Embryonic facial prominence (tissue), 1 donor: ENCODE data around the gene C19orf12.

Experiments used
- DNase-seq: peaks from one replicate; pipeline ENCODE4 v3.0.0-alpha.2; 2016; ENCODE audit errors: extremely low spot score

C19orf12 gene

DNA sequence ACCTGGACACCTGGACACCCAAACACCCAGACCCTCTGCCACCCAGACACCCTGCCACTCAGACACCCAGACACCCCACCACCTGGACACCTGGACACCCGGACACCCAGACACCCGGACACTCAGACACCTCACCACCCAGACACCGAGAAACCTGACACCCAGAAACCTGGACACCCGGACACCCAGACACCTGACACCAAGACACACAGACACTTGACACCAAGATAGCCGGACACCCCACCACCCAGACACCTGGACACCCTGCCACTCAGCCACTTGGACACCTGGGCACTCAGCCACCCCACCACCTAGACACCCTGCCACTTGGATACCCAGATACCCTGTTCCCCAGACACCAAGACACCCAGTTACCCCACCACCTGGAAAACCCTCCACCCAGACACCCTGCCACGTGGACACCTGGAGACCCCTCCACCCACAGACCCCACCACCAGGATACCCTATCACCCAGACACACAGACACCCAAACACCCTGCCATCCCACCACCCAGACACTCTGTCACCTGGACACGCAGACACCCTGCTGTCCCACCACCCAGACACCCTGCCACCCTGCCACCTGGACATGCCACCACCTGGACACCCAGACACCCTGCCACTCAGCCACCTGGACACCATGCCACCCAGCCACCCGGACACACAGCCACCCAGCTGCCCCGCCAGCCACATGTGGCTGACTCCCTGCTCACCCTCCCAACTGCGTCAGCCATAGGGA lies 17.4 kb downstream of the C19orf12 start:
- no peak for DNase-seq

DNA sequence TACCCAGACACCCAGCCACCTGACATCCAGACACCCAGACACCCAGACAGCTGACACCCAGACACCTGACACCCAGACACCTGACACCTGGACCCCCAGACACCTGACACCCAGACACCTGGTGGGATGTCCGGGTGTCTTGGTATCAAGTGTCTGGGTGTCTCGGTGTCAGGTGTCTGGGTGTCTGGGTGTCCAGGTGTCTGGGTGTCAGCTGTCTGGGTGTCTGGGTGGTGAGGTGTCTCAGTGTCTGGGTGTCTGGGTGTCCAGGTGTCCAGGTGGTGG lies 18.6 kb downstream of the C19orf12 start:
- no peak for DNase-seq

DNA sequence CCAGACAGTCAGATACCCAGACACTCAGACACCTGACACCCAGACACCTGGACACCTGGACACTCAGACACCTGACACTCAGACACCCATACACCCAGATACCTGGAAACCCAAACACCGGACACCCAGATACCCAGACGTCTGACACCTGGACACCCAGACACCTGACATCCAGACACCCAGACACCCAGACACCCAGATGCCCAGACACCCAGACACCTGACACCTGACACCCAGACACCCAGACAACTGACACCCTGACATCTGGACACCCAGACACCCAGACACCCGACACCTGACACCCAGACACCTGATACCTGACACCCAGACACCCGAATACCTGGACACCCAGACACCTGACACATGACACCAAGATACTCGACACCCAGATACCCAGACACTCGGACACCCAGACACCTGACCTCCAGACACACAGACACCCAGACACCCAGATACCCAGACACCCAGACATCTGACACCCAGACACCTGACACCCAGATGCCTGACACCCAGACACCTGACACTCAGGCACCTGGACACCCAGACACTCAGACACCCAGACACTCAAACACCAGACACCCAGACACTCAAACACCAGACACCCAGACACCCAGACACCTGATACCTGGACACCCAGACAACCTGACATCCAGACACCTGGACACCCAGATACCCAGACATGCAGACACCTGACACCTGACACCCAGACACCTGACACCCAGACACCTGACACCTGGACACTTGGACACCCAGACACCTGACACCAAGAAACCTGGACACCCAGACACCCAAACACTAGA lies 19.1 kb downstream of the C19orf12 start:
- DNase-seq = no peak

DNA sequence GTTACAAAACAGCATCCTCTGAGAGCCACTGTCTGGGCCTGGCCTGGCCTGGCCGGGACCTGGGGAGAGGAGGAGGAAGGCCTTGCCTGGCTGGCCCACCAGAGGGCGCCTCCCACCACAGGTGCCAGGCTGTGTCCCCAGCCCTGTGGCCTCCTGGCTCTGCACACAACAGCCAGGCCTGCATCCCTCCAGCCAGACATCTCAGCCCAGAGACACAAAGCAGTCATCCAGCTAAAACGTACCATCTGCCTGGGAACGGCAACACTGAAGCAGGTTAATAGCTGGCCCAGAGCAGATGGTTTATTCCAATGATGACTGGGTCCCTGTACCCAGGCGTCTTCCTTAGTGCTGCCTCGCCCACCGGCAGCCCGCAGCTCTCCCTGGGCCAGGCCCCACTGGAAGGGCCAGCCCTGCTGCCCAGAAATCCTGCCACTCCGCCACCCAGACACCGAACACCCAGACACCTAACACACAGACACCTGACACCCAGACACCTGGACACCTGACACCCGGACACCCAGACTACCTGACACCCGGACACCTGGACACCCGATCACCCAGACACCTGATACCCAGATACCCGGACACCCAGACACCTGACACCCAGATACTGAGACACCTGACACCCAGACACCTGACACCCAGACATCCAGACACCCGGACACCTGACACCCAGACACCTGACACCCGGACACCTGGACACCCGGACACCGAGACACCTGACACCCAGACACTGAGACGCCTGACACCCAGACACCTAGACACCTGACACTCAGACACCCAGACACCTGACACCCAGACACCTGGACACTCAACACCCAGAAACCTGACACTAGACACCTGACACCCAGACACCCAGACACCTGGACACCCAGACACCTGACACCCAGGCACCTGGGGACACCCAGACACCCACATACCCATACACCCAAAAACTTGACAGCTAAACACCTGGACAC lies 20.1 kb downstream of the C19orf12 start:
- no peak for DNase-seq

DNA sequence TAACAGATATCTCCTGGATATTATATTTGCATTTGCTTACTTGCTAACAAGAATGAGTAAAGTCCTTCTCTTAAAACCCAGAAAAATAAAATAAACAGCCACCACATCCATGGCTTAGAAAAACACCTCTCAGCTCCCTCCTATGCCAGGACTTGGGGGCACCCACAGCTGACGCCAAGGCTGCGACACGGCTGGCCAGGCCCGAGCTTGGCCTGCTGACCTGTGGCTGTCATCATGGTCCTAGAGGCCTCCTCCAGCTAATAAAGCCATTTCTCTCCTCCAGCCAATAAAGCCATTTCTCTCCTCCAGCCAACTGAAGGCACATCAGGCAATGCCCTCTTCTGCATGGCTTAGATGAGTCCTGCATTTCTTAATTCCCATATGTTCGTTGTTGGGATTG lies 20.9 kb downstream of the C19orf12 start:
- DNase-seq = no peak

DNA sequence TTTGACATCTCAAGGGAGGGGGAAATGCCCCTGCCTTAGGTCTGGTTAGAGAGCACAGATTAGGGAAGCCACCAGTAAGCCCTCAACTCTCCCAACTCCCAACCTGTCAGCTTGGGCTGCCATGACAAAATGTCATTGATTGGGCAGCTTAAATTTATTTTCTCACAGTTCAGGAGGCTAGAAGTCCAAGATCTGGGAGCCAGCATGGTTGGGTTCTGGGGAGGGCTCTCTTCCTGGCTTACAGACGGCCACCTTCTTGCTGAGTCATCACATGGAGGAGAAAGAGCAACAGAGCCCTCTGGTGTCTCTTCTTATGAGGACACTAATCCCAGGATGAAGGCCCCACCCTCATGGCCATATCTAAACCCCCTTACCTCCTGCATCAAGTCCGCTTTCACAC lies 24.2 kb downstream of the C19orf12 start:
- no peak for DNase-seq

DNA sequence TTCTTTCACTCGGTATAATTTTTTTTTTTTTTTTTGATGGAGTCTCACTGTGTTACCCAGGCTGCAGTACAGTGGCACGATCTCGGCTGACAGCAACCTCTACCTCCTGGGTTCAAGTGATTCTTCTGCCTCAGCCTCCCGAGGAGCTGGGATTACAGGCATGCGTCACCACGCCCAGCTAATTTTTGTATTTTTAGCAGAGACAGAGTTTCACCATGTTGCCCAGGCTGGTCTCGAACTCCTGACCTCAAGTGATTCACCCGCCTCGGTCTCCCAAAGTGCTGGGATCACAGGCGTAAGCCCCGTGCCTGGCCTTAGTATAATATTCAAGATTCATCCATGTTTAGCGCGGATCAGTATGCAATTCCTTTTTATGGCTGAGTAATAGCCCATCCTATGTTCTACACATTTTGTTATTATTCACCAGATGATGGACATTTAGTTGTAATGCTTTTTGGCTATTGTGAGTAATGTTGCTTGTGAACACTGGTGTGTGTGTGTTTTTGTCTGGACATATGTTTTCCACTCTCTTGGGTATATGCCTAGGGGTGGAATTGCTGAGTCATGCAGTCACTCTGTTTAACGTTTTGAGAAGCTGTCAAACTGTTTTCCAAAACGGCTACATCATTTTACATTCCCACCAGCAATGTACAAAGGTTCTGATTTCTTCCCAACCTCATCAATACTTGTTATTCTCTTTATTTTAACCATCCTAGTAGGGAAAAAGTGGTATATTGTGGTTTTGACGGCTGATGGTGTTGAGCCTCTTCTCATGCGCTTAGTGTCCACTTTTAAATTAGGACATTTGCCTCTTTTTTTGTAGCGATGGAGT lies 26.9 kb downstream of the C19orf12 start:
- no peak for DNase-seq

DNA sequence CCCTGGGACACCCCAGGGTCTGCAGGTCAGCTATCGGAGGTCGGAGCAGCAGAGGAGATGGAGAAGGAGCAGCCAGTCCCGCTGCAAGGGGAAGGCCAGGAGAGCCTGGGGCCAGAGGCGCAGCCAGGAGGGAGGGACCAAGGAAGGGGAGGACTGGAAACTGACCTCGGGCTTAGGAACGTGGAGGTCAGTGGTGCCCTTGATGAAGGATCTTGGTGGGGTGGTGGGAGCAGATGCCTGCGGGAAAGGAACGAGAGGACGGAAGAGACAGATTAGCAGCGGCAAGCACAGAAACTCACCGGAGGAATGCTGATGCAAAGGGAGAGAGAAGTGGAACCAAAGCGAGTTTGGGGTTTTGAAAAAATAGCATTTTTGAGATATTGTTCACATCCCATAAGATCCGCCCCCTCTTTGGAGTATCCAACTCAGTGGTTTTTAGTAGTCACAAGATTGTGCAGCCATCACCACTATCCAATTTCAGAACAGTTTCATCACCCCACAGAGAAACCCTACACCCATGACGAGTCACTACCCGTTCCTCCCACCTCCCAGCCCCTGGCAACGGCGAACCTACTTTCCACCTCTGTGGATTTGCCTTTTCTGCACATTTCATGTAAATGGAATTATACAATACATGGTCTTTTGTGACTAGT lies 27.7 kb downstream of the C19orf12 start:
- DNase-seq = no peak

DNA sequence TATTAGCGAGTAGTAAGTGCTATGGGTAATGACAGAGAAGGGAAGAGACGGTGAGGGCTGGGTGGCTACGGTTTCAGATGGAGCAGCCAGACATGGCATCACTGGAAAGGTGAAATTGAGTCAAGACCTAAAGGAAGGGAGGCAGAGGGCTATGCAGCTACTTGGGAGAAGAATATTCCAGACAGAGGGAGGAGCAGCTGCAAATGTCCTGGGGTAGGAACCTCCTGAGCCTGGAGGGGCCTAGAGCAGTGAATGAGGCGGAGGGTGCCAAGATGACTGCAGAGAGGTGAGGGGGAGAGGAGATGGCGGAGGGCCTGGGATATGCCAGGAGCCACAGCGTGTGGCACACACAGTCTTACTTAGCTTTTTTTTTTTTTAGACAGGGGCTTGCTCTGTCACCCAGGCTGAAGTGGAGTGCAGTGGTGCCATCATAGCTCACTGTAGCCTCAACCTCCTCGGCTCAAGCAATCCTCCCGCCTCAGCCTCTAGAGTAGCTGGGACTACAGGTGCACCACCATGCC lies 28.7 kb downstream of the C19orf12 start:
- no peak for DNase-seq

DNA sequence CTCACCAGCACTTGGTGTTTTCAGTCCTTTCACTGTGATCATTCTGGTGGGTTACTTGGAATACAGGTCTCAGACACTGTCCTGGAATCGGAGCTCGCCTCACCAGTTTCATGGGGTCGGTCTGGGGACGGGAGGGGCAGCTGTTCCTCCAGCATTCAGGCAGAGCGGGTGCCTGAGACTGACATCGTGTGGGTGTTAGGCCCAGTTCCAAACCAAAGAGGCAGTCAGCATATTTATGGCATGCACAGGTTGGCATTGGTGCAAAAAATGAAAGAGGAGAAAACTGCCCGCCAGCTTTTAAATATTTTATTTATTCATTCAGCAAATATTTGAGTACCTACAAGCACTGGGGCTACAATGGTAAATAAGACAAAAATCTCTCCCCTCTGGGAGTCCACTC lies 29.7 kb downstream of the C19orf12 start:
- DNase-seq = no peak

DNA sequence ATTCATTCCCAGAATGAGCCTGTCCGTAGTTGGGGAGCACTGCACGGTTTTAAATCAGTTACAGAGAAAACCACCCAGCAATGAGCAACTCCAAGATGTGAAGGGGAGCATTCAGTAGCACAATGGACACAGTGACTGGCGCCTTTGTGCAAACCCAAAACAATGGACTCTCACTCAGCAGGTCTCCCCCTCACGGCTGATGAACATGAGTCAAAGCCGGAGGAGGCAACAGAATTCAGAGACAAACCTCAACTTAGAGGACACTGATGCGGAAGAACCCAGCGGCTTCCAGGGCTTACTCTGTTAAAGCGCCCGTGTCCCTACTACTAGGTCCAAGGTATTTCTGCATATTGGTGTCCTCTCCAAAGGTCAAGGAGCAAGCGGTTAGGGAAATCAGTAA lies 32.1 kb downstream of the C19orf12 start:
- DNase-seq = no peak

DNA sequence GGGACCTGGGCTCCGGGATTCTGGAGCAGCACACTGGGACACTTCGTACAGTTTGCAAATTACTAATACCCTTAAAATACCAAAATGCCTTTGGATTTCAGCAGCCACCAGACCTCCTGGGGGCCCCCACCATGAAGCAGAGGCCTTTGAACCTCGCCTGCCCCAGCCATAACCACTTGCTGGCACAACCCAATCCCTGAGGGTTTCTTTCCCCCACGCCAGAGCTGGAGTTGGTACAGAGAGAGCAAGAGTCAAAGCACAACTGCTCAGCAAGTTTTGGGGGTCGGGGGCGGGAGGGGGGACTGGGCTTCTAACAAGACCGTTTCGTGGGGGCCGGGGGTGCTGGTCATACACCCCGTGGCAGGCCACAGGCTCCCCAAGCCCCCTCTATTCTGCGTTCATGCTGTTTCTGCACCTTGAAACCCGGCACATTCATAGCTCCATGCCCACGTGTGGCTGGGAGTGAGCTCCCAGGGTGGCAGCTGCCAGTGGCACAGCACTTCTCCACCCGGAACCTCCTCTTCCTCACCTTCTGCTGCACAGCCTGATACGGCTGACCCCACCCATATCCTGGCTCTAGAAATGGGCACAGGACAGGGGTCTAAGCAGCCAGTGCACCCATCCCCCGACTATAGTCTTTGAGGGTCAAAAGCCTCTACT lies 32.7 kb downstream of the C19orf12 start:
- no peak for DNase-seq

DNA sequence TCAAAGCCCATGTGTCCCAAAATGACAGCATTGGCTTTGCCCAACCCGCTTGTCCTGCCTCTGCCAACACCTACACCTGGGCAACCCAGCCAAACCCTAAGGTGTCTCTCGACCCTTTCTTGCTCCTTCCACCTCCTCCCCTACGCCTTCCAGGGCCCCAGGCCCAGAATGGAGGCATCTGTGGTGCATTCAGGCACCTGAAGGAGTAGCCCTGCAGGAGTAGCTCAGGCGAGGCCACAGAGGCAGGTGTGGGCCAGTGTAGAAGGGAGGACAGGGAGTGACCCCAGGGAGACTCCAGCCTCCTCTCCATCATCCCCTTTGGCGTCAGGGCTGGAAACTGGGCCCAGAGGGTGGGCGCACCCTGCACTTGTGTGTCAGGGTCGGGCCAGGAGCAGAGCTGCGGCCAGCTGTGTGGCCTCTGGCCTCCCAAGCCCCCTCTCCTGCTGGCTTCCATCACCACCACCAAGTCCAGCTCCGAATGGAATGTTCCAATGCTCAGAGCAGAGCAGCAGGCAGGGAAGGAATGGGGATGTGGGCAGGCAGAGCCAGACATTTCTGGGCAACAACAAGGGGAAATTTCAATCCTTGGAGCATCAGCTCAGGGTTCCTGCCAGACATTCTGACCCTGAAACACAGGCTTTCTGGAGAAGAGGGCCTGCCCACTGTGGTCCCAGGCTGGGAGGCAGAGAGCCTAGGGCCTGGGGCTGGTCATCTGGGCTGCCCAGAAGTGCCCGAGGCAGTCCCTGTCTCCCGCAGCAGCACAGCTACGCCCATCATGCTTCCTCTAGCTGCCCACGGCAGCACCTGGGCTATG lies 33.4 kb downstream of the C19orf12 start:
- DNase-seq = no peak

DNA sequence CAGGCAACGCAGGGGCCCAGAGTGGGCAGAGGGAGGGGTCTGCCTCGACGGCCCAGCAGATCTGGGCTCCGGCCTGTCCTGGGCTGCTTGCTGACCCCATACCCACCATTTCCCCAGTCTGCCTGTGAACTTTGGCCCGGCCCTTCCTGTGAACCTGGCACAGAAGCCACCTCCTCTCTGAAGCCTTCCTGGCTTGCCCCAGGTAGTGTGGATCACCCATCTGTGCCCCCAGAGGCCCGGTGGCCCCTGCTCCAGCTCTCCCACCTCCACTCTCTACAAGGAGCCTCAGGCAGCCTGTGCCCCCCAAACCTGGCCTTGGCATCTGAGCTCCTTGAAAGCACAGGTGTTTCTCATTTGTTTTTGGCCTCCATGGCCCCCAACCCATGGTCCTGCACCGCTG lies 34.1 kb downstream of the C19orf12 start:
- DNase-seq = no peak

DNA sequence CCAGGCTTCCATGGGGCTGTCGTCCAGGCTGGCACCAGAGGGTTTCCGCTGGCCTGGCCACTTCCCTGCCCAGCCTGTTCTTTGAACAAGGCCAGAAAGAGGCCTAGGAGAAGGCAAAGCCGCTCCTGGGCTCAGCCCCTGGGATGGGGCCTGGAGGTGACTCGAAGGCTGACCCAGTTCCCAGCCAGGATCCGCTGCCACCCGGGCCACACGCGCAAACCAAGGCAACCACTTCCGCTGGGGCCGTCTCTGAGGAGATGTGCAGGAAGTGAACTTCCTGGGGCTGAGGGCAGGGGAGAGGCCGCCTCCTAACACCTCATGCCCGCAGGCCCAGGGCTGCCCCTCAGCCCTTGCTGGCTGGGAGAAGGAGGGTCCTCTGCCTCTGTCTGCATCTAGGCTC lies 34.6 kb downstream of the C19orf12 start:
- DNase-seq = no peak

DNA sequence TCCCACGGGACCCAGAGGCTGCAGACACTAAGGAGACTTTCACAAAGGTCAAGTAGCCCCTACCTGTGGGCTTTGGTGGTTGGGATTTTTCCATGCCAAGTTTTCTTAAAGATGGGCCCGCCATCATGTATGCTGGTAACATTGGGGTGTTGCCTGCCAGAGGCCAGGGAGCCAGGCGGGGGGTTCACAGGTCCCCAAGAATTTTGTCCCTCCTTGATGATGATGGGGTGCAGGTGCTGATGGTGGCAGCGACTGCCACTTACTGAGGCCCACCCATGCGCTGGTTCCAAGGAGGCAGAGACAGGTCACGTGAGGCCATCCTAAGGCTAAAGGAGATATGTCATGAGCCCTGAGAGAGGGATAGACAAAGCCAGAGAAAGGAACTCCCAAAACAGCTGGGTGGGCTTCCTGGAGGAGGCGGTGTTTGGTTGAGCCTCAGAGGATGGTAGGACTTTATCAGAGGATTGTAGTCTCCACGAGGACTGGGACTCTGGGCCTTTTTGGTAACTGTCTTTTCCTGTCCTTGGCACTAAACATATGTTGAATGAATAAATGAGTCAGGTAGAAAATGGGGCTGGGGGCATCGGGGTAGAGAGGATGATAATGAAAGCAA lies 35.4 kb downstream of the C19orf12 start:
- DNase-seq = no peak

DNA sequence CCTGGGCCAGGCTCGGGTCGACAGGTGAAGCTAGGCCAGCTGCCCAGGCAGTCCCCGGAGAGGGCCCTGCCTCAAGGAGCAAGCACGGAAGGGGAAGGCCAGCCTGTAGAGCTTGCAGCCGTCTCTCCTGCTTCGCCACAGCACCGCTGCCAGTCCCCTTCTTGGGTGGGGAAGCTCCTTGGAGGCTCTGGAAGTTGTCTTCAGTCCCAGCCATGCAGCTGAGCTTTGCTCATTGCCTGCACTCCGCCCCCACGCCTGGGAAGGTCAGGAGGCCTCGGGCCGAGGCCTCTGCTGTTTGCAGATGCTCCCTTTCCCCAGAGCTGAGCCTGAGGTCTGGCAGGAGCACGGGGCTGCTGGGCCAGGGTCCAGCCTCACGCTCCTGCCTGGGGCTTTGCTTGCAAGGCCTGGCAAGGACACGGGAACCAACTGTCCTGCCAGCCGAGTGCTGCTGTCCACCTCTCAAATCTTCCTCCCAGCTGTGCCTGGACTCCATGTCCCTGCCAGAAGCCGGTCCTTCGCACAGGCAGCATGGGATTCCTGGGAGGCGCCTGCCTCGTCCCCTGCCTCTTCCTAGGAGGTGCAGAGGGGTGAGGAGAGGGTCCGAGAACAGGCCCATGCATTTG lies 36.5 kb downstream of the C19orf12 start:
- DNase-seq = no peak

DNA sequence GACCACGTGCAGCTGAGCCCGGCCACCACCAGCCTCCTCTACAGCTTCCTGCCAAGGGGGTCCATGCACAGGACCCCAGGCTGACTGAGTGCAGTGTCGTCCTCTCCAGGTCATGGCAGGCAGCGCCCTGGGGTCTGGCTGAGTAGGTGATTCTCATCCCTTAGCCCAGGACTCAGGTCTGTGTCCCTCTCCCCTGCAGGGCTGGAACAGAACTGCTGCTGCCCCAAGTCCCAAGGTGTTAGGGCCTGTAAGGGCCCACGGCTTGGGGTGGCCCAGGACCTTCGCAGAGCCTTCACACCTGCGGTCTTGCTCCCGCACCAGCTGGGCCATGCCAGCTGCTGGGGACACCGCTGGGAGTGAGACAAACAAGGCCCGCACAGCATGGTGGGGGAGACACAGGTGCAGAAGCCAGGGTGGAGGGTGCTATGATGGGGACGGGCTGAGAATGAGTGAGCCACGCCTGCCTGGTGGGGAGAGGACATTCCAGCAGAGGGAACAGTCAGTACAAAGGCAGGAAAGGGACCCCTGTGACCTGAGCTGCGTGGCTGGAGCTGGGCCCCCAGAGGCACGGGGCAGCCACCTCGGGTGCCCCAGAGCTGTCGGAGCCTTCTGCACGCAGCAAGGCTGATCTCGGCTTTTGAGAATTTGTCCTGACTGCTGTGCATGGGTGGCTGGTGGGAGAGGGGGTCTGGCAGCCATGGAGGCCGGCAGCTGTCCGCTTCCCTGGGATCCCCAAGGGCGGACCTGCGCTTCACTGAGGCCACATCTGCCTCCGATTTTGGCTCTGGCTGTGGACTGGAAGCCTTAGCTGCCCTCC lies 37.9 kb downstream of the C19orf12 start:
- DNase-seq = no peak
